Measurements from ENCODE around the gene MZT2A.

- TF ChIP-seq CEBPB (IDR thresholded peaks at IDR 0.05), result no peak
- TF ChIP-seq TEAD4 (IDR thresholded peaks at IDR 0.05), result no peak
- no peak for TF ChIP-seq RAD21 (IDR thresholded peaks at IDR 0.05; ENCODE audit: low read depth)
- no peak for TF ChIP-seq USF1 (IDR thresholded peaks at IDR 0.05)
- no peak for TF ChIP-seq EP300 (IDR thresholded peaks at IDR 0.05; ENCODE audit: borderline replicate concordance)
- no peak for TF ChIP-seq TAF1 (IDR thresholded peaks at IDR 0.05; ENCODE audit: low read depth)
- TF ChIP-seq MAX (IDR thresholded peaks at IDR 0.05), result no peak
- TF ChIP-seq FOXM1 (IDR thresholded peaks at IDR 0.05; ENCODE audit: borderline replicate concordance, low read depth), result no peak
- no peak for TF ChIP-seq CREB1 (IDR thresholded peaks at IDR 0.05; ENCODE audit: low read depth)
- TF ChIP-seq YY1 (IDR thresholded peaks at IDR 0.05; ENCODE audit: low read depth), result no peak
- no peak for TF ChIP-seq TCF12 (IDR thresholded peaks at IDR 0.05; ENCODE audit: low read depth)
- no peak for TF ChIP-seq NFIC (IDR thresholded peaks at IDR 0.05)
Observed at GRCh38 chr2:131517106-131517831, 25.1 kb upstream of the MZT2A start.

Data from Ishikawa (cell line).